Skeletal muscle cell (primary cell): ENCODE results near the gene MPZL1.
A peak's percentile ranks its signal among the peaks of the same experiment; 100 is the strongest.

Experiments used
- DNase-seq: peaks from one replicate; pipeline ENCODE4 v3.0.0-alpha.2; 2010; ENCODE audit warnings: low read depth
- H3K4me3 ChIP-seq: 2 replicates; pipeline ENCODE4 v1.5.1; 2011; ENCODE audit warnings: low read depth, mild to moderate bottlenecking, control low read depth, low read length, moderate library complexity

Gene MPZL1

GRCh38 chr1:167766538-167766937, 44.8 kb downstream of the MPZL1 start:
- DNase-seq = no peak
- H3K4me3 ChIP-seq = no peak overlapping the region

GRCh38 chr1:167767761-167768160, 46.0 kb downstream of the MPZL1 start:
- no peak overlapping the region for H3K4me3 ChIP-seq
- DNase-seq = no peak

GRCh38 chr1:167770127-167770526, 48.3 kb downstream of the MPZL1 start:
- no peak overlapping the region for H3K4me3 ChIP-seq
- no peak for DNase-seq

- DNase-seq = no peak
- H3K4me3 ChIP-seq = no peak overlapping the region
Measured at GRCh38 chr1:167772436-167772835, 50.7 kb downstream of the MPZL1 start.

GRCh38 chr1:167773516-167773915, 51.7 kb downstream of the MPZL1 start:
- no peak for DNase-seq
- H3K4me3 ChIP-seq = no peak overlapping the region

GRCh38 chr1:167774710-167775109, 52.9 kb downstream of the MPZL1 start:
- no peak for DNase-seq
- H3K4me3 ChIP-seq = no peak overlapping the region

GRCh38 chr1:167775178-167775577, 53.4 kb downstream of the MPZL1 start:
- no peak overlapping the region for H3K4me3 ChIP-seq
- no peak for DNase-seq

- DNase-seq = no peak
- no peak overlapping the region for H3K4me3 ChIP-seq
Measured at GRCh38 chr1:167776151-167776550, 54.4 kb downstream of the MPZL1 start.

GRCh38 chr1:167776616-167777268, 55.0 kb downstream of the MPZL1 start:
- no peak for DNase-seq
- no peak overlapping the region for H3K4me3 ChIP-seq

- H3K4me3 ChIP-seq = no peak overlapping the region
Measured at GRCh38 chr1:167777269-167777650, 55.5 kb downstream of the MPZL1 start.

GRCh38 chr1:167781558-167781957, 59.8 kb downstream of the MPZL1 start:
- H3K4me3 ChIP-seq = no peak overlapping the region
- no peak for DNase-seq

More at GRCh38 chr1:167777269-167777650, 55.5 kb downstream of the MPZL1 start:
- no peak for DNase-seq

- DNase-seq = no peak
- H3K4me3 ChIP-seq = no peak overlapping the region
Measured at GRCh38 chr1:167782946-167783345, 61.2 kb downstream of the MPZL1 start.

GRCh38 chr1:167784876-167785550, 63.2 kb downstream of the MPZL1 start:
- no peak overlapping the region for H3K4me3 ChIP-seq
- no peak for DNase-seq

GRCh38 chr1:167786502-167786901, 64.7 kb downstream of the MPZL1 start:
- no peak for DNase-seq
- H3K4me3 ChIP-seq = no peak overlapping the region

- H3K4me3 ChIP-seq = no peak overlapping the region
- no peak for DNase-seq
Measured at GRCh38 chr1:167789501-167789900, 67.7 kb downstream of the MPZL1 start.

- no peak overlapping the region for H3K4me3 ChIP-seq
- DNase-seq = no peak
Measured at GRCh38 chr1:167790117-167790516, 68.3 kb downstream of the MPZL1 start.

GRCh38 chr1:167791281-167792187, 69.8 kb downstream of the MPZL1 start:
- peak; percentile 99 for DNase-seq
- no peak overlapping the region for H3K4me3 ChIP-seq

- no peak overlapping the region for H3K4me3 ChIP-seq
- DNase-seq = no peak
Measured at GRCh38 chr1:167792188-167792565, 70.4 kb downstream of the MPZL1 start.

- no peak overlapping the region for H3K4me3 ChIP-seq
- DNase-seq = no peak
Measured at GRCh38 chr1:167794043-167794442, 72.3 kb downstream of the MPZL1 start.
